Adrenal gland (tissue), 12 donors: Measurements from ENCODE around the gene HOXD8. TPM values are rescaled to one million over a fixed set of nuclear protein-coding genes. Genes with fewer than 3 reads are reported as not detected.

ENCODE experiments used
- DNase-seq, 7 donors: peaks; one replicate each; pipeline ENCODE4 v3.0.0-alpha.2; 2019 to 2020
- H3K27ac ChIP-seq, 5 donors: fragments of 200-600 bp; sonication (generic) in 4 of 5; 1 replicate in 3 of 5; 2 replicates in 2 of 5; pipeline versions ENCODE4 v1.5.1 to v1.8.0; 2016 to 2020; ENCODE audit warnings: mild to moderate bottlenecking in 1 of 5
- H3K27me3 ChIP-seq: fragments of 200-600 bp; 2 replicates; pipeline ENCODE4 v1.8.0; 2021
- H3K36me3 ChIP-seq, 2 donors: fragments of 200-600 bp; replicated peaks in 1 of 2; 1 replicate in 1 of 2; 2 replicates in 1 of 2; pipeline versions ENCODE4 v1.5.1 to v1.8.0; 2018 to 2022
- H3K4me1 ChIP-seq, 2 donors: fragments of 200-600 bp; replicated peaks in 1 of 2; 1 replicate in 1 of 2; 2 replicates in 1 of 2; pipeline versions ENCODE4 v1.5.1 to v1.8.0; 2018 to 2021
- H3K4me3 ChIP-seq, 4 donors: fragments of 200-600 bp; sonication (generic) in 3 of 4; one replicate each; pipeline ENCODE4 v1.5.1; 2016 to 2018
- H3K9me3 ChIP-seq, 3 donors: fragments of 200-600 bp; sonication (generic) in 1 of 3; replicated peaks in 1 of 3; 1 replicate in 2 of 3; 2 replicates in 1 of 3; pipeline versions ENCODE4 v1.5.1 to v1.8.0; 2016 to 2021
- CTCF ChIP-seq, 6 experiments: fragments of 450-650 bp in 4 of 6; fragments of 200-600 bp in 2 of 6; sonication (generic) in 1 of 6; IDR thresholded peaks; 1 replicate in 5 of 6; 2 replicates in 1 of 6; pipeline versions ENCODE4 v1.5.1 to v1.8.0; 2016 to 2021; ENCODE audit warnings: antibody characterized with exemption in 6 of 6, mild to moderate bottlenecking in 2 of 6, moderate library complexity in 1 of 6
- POLR2A ChIP-seq, 2 donors: fragments of 450-650 bp; IDR thresholded peaks; one replicate each; pipeline ENCODE4 v1.6.1; 2017; ENCODE audit warnings: antibody characterized with exemption in 2 of 2, mild to moderate bottlenecking in 2 of 2, moderate library complexity in 1 of 2
- WGBS, 4 donors: extraction: QIAGEN DNeasy Blood & Tissue Kit in 2 of 4; methylation state at CpG; one replicate each; pipeline versions ENCODE4 v1.1.5 to v1.1.7; 2013 to 2017; 5-methylcytosine and 5-hydroxymethylcytosine counted together
- intact Hi-C, 2 donors: fragments of 100-400 bp; cut with DNase I; formaldehyde crosslinking; loops; one replicate each; pipeline versions ENCODE4 v1.14.1 to v1.15.0; 2022 to 2023
- polyA plus RNA-seq, 3 donors: library from polyadenylated mRNA; stranded (reverse); fragments of 200-250 nt in 2 of 3; fragments of 350-450 nt in 1 of 3; fragmentation: Illumina TruSeq in 1 of 3; extraction: RNeasy Lipid Tissue Mini Kit (QIAGEN cat#74804) in 1 of 3; gene quantifications; one replicate each; pipeline ENCODE4 v1.2.3, GENCODE V29; 2013 to 2014
- total RNA-seq, 9 donors: library from RNA; depleted of rRNA in 4 of 9; stranded (reverse); fragments of >200 nt in 4 of 9; fragments of 120-200 nt in 1 of 9; fragmentation: NEBNext Ultra II Directional in 1 of 9; extraction: Animal tissue kit (Norgen Biotek cat#: 25700) in 1 of 9; gene quantifications; one replicate each; pipeline versions ENCODE4 v1.1.0 to v1.2.4, GENCODE V29; 2013 to 2023
- donor health status: healthy with polysubstance abuse.
- donor health status: Bipolar disorder and iron deficiency.
- donor health status: DM: yes; HTN: yes; CAD: no.
- donor health status: DM: no; HTN: no; CAD: no.
- donor health status: DM: no; HTN: no; CAD: no.
- donor health status: DM: yes; HTN: yes; CAD: no.

Gene HOXD8
- total and polyA plus RNA-seq, 12 donors, result 11.3 to 46.2 (median 33.3) TPM

- intact Hi-C loops, result loop anchor here (5.0 to 10.0 kb wide), 3 partner anchors 405 to 835 kb away; no protein-coding TSS in a partner anchor
- H3K36me3 ChIP-seq, result no peaks in the 10 kb centered on the region
- no peak overlapping the region for H3K4me3 ChIP-seq
- H3K4me1 ChIP-seq, result peaks cover 4 to 17% of the 10 kb centered on the region in 2 donors
- H3K9me3 ChIP-seq, result no peaks in the 10 kb centered on the region
- TF ChIP-seq CTCF (IDR thresholded peaks at IDR 0.05), result no peak
- no peak for TF ChIP-seq POLR2A (IDR thresholded peaks at IDR 0.05)
- no peak for DNase-seq
- H3K27me3 ChIP-seq, result peaks cover 96% of the 10 kb centered on the region
- no peak overlapping the region for H3K27ac ChIP-seq
These were observed 39.6 kb upstream of the HOXD8 start for GRCh38 chr2:176089843-176090395.

GRCh38 chr2:176090862-176091261 lies 38.6 kb upstream of the HOXD8 start:
- peaks cover 96% of the 10 kb centered on the region for H3K27me3 ChIP-seq
- intact Hi-C loops, result loop anchor here in 1 of 2 donors (5.0 to 10.0 kb wide), 2 partner anchors 724 to 836 kb away; no protein-coding TSS in a partner anchor
- no peak for TF ChIP-seq CTCF (IDR thresholded peaks at IDR 0.05)
- no peak for TF ChIP-seq POLR2A (IDR thresholded peaks at IDR 0.05)
- peaks cover 4 to 17% of the 10 kb centered on the region in 2 donors for H3K4me1 ChIP-seq
- no peaks in the 10 kb centered on the region for H3K36me3 ChIP-seq
- no peak for DNase-seq
- H3K9me3 ChIP-seq, result no peaks in the 10 kb centered on the region
- no peak overlapping the region for H3K27ac ChIP-seq
- no peak overlapping the region for H3K4me3 ChIP-seq
- WGBS, 4 donors, result 29 to 37% (median 36%) methylated on average over 5 of the region's 5 CpGs

GRCh38 chr2:176091329-176092258 lies 37.9 kb upstream of the HOXD8 start:
- H3K4me1 ChIP-seq, result peaks cover 4 to 20% of the 10 kb centered on the region in 2 donors
- no peak for DNase-seq
- H3K36me3 ChIP-seq, result no peaks in the 10 kb centered on the region
- H3K4me3 ChIP-seq, result no peak overlapping the region
- WGBS, 4 donors, result 10 to 13% (median 12%) methylated on average over 29 to 31 of the region's 31 CpGs
- no peak overlapping the region for H3K27ac ChIP-seq
- intact Hi-C loops, result loop anchor here in 1 of 2 donors (5.0 to 10.0 kb wide), 2 partner anchors 724 to 837 kb away; no protein-coding TSS in a partner anchor
- H3K27me3 ChIP-seq, result peaks cover 97% of the 10 kb centered on the region
- no peaks in the 10 kb centered on the region for H3K9me3 ChIP-seq
- TF ChIP-seq CTCF (IDR thresholded peaks at IDR 0.05), result no peak
- TF ChIP-seq POLR2A (IDR thresholded peaks at IDR 0.05), result no peak
